ENCODE data around the gene IZUMO1. TPM values are rescaled to one million over a fixed set of nuclear protein-coding genes. Genes with fewer than 3 reads are reported as not detected.

The IZUMO1 gene
- total and polyA plus RNA-seq, 2 of the 8 experiments (the other 6 are each of a cell fraction or from before 2014, with no cell fraction given), result 0.33 to 1.8 TPM

DNA sequence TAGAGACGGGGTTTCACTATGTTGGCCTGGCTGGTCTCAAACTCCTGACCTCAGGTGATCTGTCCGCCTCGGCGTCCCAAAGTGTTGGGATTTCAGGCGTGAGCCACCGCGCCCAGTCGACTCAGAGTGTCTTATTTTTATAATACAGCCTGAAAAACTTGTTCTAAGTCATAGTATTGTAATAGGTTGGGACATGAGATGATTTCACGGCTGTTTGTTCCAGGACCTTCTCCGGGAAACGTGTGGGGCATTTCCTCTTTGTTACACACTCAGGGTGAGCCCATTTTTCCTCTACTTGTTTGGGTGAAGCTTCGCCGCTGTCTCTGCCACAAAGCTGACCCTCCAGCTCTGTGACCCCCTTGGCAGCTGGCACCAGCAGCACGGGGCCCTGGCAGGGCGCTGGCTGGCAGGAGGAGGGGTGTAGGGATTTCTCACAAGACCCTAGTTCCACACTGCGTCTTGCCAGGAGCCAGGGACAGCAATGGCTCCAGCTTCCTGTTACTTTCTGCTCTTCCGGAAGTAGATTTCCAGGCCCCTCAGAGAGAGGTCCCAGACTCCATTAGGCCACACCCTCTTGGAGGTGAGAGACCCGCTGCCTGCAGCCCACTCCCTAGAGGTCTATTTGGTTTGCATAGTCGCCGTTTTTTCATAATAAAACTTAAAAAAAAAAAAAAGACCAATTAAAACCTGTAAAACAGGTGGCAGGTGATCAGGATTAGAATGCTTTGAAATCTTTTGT is 24.2 kb upstream of the IZUMO1 start (continued):
- TF ChIP-seq, protein P1, sequence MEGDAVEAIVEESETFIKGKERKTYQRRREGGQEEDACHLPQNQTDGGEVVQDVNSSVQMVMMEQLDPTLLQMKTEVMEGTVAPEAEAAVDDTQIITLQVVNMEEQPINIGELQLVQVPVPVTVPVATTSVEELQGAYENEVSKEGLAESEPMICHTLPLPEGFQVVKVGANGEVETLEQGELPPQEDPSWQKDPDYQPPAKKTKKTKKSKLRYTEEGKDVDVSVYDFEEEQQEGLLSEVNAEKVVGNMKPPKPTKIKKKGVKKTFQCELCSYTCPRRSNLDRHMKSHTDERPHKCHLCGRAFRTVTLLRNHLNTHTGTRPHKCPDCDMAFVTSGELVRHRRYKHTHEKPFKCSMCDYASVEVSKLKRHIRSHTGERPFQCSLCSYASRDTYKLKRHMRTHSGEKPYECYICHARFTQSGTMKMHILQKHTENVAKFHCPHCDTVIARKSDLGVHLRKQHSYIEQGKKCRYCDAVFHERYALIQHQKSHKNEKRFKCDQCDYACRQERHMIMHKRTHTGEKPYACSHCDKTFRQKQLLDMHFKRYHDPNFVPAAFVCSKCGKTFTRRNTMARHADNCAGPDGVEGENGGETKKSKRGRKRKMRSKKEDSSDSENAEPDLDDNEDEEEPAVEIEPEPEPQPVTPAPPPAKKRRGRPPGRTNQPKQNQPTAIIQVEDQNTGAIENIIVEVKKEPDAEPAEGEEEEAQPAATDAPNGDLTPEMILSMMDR (IDR thresholded peaks at IDR 0.05; ENCODE audit: control extremely low read depth in 1 of 3, insufficient read depth in 1 of 3, low read depth in 1 of 3, low read length in 3 of 3), result no peak
- TF ChIP-seq CREB1 (IDR thresholded peaks at IDR 0.05) (no peak), KDM4A (IDR thresholded peaks at IDR 0.05; ENCODE audit: low read depth, low read length, severe bottlenecking) (no peak)
